Right lobe of liver (tissue), 6 donors: Measurements from ENCODE around the gene PRAC2. TPM values are rescaled to one million over a fixed set of nuclear protein-coding genes. Genes with fewer than 3 reads are reported as not detected.
"Not testable (repeated sequence)": the region's sequence is repeated elsewhere in the genome, so short reads cannot be mapped to it uniquely, and the experiment has no call there.

Experiments
- ATAC-seq, 4 donors: fragments of 200-7000 bp; cut with Tn5 transposase; one replicate each; pipeline ENCODE4 v1.9.1; 2020; ENCODE audit warnings: mild to moderate bottlenecking in 4 of 4, moderate library complexity in 4 of 4
- DNase-seq, 3 donors: peaks; one replicate each; pipeline ENCODE4 v3.0.0-alpha.2; 2020
- H3K27ac ChIP-seq, 3 donors: fragments of 200-600 bp; one replicate each; pipeline ENCODE4 v1.8.0; 2022
- H3K27me3 ChIP-seq, 2 donors: fragments of 200-600 bp; one replicate each; pipeline ENCODE4 v1.8.0; 2022
- H3K36me3 ChIP-seq, 4 donors: fragments of 200-600 bp; sonication (generic) in 1 of 4; one replicate each; pipeline versions ENCODE4 v1.5.1 to v1.8.0; 2017 to 2022; ENCODE audit warnings: control low read depth in 1 of 4
- H3K4me1 ChIP-seq, 4 donors: fragments of 200-600 bp; sonication (generic) in 1 of 4; one replicate each; pipeline versions ENCODE4 v1.5.1 to v1.8.0; 2017 to 2022; ENCODE audit warnings: control low read depth in 1 of 4
- H3K4me3 ChIP-seq, 3 donors: fragments of 200-600 bp; one replicate each; pipeline ENCODE4 v1.8.0; 2022
- H3K9me3 ChIP-seq, 4 donors: fragments of 200-600 bp; sonication (generic) in 1 of 4; one replicate each; pipeline versions ENCODE4 v1.5.1 to v1.8.0; 2017 to 2022; ENCODE audit warnings: control low read depth in 1 of 4
- POLR2A ChIP-seq: fragments of 450-650 bp; IDR thresholded peaks from one replicate; pipeline ENCODE4 v1.6.1; 2017; ENCODE audit warnings: antibody characterized with exemption, mild to moderate bottlenecking
- WGBS: methylation state at CpG from one replicate; pipeline ENCODE4 v1.1.6; 2018; ENCODE audit warnings: low coverage, low lambda C conversion rate; ENCODE audit not compliant: insufficient coverage; ENCODE audit errors: missing lambda C conversion rate; 5-methylcytosine and 5-hydroxymethylcytosine counted together
- intact Hi-C, 2 donors: fragments of 100-400 bp; cut with DNase I; formaldehyde crosslinking; loops; one replicate each; pipeline versions ENCODE4 v1.11.2 to v1.14.1; 2022
- total RNA-seq, 6 experiments: library from RNA; depleted of rRNA in 2 of 6; stranded (reverse); fragments of >200 nt in 2 of 6; fragmentation: NEBNext Ultra II Directional in 3 of 6; extraction: Animal tissue kit (Norgen Biotek cat#: 25700) in 3 of 6; gene quantifications; one replicate each; pipeline versions ENCODE4 v1.1.0 to v1.2.4, GENCODE V29; 2016 to 2023
- TF ChIP-seq, protein P1 (sequence below), 4 donors: fragments of 200-600 bp in 3 of 4; fragments of 450-650 bp in 1 of 4; IDR thresholded peaks; one replicate each; pipeline versions ENCODE4 v1.5.1 to v1.8.0; 2016 to 2022; ENCODE audit warnings: antibody characterized with exemption in 4 of 4, mild to moderate bottlenecking in 2 of 4
- donor health status: DM: no; HTN: yes; CAD: no.
- donor health status: DM: no; HTN: no; CAD: no.
- donor health status: DM: no; HTN: no; CAD: no.
- donor health status: DM: no; HTN: yes; CAD: no.
- donor health status: DM: no; HTN: yes; CAD: no.

Gene PRAC2
- total RNA-seq, 6 experiments from 2014 or later = not detected

DNA sequence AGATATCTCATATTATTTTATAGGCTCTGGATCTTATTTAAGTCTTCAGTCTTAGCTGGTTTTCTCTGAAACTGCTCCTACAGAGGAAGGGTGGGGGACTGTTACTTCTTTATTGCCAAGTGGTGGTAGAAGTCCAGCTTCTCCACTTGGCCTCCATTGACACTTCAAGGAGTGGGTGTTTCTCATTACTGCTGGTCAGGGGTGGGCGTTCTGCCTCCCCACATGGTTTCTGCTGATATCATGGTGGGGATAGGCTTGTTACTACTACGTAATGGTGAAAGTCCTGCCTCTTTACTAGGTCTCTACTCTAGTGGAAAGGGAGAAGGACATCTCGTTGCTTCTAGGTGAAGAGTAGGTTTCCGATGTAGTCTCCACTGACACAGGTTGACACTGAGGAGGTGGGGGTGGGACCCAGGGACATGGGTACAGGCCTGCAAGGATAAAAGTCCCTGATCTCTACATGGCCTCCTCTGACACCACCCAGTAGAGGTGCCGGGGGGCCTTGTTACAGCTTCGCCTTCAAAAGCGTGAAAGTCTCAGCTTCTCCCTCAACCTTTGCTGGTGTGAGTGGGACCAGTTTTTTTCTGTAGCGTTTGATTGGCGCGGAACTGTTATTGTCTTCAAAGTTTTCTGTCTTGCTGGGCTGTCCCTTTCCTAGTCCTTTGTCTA lies 21.0 kb upstream of the PRAC2 start:
- Histone ChIP-seq H3K4me3 (no peak overlapping the region), H3K9me3 (no peaks in the 10 kb centered on the region), H3K4me1 (no peaks in the 10 kb centered on the region), H3K27ac (no peak overlapping the region), H3K27me3 (peaks cover 0 to 10% of the 10 kb centered on the region in 2 donors), H3K36me3 (no peaks in the 10 kb centered on the region)
- TF ChIP-seq, protein P1, sequence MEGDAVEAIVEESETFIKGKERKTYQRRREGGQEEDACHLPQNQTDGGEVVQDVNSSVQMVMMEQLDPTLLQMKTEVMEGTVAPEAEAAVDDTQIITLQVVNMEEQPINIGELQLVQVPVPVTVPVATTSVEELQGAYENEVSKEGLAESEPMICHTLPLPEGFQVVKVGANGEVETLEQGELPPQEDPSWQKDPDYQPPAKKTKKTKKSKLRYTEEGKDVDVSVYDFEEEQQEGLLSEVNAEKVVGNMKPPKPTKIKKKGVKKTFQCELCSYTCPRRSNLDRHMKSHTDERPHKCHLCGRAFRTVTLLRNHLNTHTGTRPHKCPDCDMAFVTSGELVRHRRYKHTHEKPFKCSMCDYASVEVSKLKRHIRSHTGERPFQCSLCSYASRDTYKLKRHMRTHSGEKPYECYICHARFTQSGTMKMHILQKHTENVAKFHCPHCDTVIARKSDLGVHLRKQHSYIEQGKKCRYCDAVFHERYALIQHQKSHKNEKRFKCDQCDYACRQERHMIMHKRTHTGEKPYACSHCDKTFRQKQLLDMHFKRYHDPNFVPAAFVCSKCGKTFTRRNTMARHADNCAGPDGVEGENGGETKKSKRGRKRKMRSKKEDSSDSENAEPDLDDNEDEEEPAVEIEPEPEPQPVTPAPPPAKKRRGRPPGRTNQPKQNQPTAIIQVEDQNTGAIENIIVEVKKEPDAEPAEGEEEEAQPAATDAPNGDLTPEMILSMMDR (IDR thresholded peaks at IDR 0.05) = no peak
- no peak for TF ChIP-seq POLR2A
- DNase-seq (no peak), ATAC-seq (no peak)
- intact Hi-C loops = no loop called here
- 50% methylated on average over 1 of the region's 10 CpGs for WGBS

DNA sequence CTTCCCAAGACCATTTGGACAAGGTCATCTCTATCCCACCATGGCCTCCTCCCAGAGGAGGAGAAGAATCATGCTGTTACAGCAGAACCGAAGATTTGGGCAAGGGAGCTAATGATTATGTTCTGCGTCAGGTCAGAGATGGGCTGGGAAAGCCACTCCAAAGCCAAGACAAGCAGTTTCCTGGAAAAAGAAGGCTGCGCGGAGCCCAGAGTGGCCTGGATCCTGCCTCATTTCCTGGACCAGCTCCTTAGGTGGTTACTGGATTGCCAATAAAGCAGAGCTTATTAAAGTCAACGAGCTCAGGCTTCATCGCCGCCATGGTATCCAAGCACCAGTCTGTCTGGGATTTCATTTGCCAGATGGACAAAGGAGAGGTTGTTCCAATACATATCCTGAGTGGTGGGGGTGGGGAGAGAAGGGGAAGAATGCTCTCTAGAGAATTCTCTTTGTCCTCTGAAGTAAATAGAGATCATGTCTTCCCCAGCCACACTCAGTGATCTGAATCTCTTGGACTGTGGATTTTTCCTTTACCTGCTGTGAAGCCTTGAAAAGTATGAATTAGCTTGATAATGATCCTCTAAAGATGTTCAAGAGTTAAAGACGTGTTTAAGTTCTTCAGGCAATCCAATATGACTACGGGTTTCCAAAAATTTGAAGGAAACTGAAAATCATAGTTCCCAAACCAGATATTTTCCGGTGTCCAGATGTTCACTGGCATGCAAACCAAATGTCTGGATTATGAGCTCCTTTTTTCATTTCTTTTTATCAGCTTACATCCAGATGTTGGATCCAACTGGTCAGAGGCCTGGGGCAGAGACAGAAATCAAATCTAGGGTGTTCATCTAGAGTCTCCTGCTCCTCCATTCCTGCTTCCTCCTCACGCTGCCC lies 18.4 kb upstream of the PRAC2 start:
- Histone ChIP-seq H3K27me3 (peaks cover 0 to 10% of the 10 kb centered on the region in 2 donors), H3K36me3 (no peaks in the 10 kb centered on the region), H3K27ac (no peak overlapping the region), H3K9me3 (no peaks in the 10 kb centered on the region), H3K4me1 (no peaks in the 10 kb centered on the region), H3K4me3 (no peak overlapping the region)
- no peak for DNase-seq
- TF ChIP-seq, protein P1 (IDR thresholded peaks at IDR 0.05) = no peak
- TF ChIP-seq POLR2A = no peak
- intact Hi-C loops = no loop called here
- no peak for ATAC-seq
- WGBS = 51% methylated on average over 8 of the region's 11 CpGs

DNA sequence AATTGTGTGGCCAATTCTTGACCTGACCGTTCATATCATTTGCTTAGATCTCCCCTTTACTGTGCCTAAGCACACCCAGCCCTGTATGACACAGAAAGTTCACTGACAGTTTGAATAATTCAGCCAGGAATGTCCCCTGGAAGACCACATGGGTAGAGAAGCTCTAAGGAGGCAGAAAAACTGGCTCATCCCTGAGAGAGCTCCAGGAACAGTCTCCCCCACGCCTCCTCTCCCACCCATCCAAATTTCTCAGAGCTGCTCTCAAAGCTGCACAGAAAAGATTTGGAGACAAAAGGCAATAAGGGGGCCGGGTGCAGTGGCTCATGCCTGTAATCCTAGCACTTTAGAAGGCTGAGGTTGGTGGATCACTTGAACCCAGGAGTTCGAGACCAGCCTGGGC lies 11.9 kb upstream of the PRAC2 start:
- DNase-seq (no peak), ATAC-seq (no peak)
- intact Hi-C loops = no loop called here
- no peak overlapping the region for H3K4me3 ChIP-seq
- H3K4me1 ChIP-seq = no peaks in the 10 kb centered on the region
- H3K27ac ChIP-seq = no peak overlapping the region
- WGBS = 53% methylated on average over 4 of the region's 4 CpGs
- peaks cover 0 to 11% of the 10 kb centered on the region in 2 donors for H3K27me3 ChIP-seq
- H3K9me3 ChIP-seq = no peaks in the 10 kb centered on the region
- H3K36me3 ChIP-seq = no peaks in the 10 kb centered on the region
- TF ChIP-seq POLR2A = no peak
- TF ChIP-seq, protein P1 (IDR thresholded peaks at IDR 0.05) = no peak

DNA sequence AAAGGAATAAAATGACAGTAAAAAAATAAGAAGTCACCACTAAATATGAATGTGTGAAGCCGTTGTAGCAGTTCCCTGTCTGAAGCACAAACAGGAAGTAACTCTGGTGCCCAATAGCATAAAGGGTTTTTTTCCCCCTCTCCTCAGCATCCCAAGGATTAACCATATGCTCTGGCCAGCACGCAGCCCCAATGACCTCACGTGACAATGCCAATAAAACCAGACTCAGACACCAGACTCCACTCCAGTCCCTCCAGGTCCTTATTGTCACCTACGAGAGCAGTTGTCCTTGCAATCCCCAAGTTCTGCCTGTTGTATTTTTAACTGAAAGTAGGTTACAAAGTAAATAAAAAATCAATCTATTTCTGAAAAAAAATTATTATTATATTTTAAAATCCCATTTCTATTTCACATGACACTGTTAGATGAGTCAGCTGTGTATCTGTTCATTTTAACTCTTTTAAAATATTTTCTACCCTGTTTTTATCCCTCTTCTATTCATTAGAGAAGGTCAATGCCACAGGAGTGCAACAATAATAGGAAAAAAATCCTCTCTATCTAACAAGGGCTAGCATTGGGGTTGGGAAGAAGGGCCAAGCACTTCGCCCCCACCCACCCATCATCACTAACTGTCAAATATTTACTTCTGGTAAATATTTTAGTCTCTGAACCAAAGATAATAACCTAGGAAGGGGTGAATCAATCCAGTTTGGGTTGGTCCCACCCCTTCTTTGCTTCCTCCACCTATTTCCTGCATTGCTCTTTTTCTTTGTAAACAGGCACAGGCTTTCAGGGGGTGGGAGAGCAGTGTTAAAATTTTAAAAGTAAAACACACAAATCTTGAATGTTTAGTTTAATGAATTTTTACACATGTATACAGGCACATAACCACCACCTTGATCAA lies 7.2 kb upstream of the PRAC2 start:
- DNase-seq = no peak
- TF ChIP-seq, protein P1 (IDR thresholded peaks at IDR 0.05) = no peak
- no peak for TF ChIP-seq POLR2A
- H3K4me1 ChIP-seq = no peaks in the 10 kb centered on the region
- peaks cover 28 to 53% of the 10 kb centered on the region in 2 donors for H3K27me3 ChIP-seq
- no peak for ATAC-seq
- no peak overlapping the region for H3K27ac ChIP-seq
- intact Hi-C loops = no loop called here
- 12% methylated on average over 4 of the region's 5 CpGs for WGBS
- no peaks in the 10 kb centered on the region for H3K9me3 ChIP-seq
- H3K4me3 ChIP-seq = no peak overlapping the region
- no peaks in the 10 kb centered on the region for H3K36me3 ChIP-seq

DNA sequence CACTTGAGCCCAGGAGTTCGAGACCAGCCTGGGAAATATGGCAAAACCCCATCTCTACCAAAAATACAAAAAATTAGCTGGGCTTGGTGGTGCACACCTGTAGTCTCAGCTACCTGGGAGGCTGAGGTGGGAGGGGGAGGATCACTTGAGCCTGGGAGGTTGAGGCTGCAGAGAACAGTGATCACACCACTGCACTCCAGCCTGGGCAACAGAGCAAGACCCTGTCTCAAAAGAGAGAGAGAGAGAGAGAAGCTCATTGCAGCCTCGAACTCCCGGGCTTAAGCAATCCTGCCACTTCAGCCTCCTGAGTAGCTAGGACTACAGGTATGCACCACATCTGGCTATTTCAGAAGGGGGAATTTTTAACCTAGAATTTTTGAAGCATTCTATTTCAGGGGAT lies 6.4 kb upstream of the PRAC2 start:
- DNase-seq, ATAC-seq, intact Hi-C loops, H3K27ac ChIP-seq, H3K9me3 ChIP-seq, H3K4me3 ChIP-seq, H3K36me3 ChIP-seq, H3K4me1 ChIP-seq: not testable (repeated sequence)
- H3K27me3 ChIP-seq = peaks cover 28 to 50% of the 10 kb centered on the region in 2 donors
- 60% methylated on average over 1 of the region's 3 CpGs for WGBS
